HepG2 (cell line): Measurements from ENCODE around the gene WDR83. TPM values are rescaled to one million over a fixed set of nuclear protein-coding genes. Genes with fewer than 3 reads are reported as not detected.

Source experiments
- EZH2 ChIP-seq: conservative IDR thresholded peaks from 2 replicates; pipeline ENCODE4 v1.6.1; 2012; ENCODE audit warnings: mild to moderate bottlenecking, low read depth, low read length, moderate library complexity
- HDAC1 ChIP-seq: sonication (generic); formaldehyde crosslinking; IDR thresholded peaks from 2 replicates; pipeline ENCODE4 v1.5.1; 2020; ENCODE audit warnings: mild to moderate bottlenecking, missing genetic modification reagents
- HIC2 ChIP-seq: sonication (generic); formaldehyde crosslinking; IDR thresholded peaks from 2 replicates; pipeline ENCODE4 v1.9.0; 2022; ENCODE audit warnings: low read depth, missing genetic modification reagents
- KMT2B ChIP-seq: IDR thresholded peaks from 2 replicates; pipeline ENCODE4 v1.6.1; 2016; ENCODE audit warnings: missing genetic modification reagents, missing compliant biosample characterization
- MIER3 ChIP-seq: IDR thresholded peaks from 2 replicates; pipeline ENCODE4 v1.6.1; 2016; ENCODE audit warnings: missing compliant biosample characterization, borderline replicate concordance
- MLXIP ChIP-seq: sonication (generic); formaldehyde crosslinking; IDR thresholded peaks from 2 replicates; pipeline ENCODE4 v1.9.0; 2021; ENCODE audit warnings: missing genetic modification reagents, borderline replicate concordance
- NFKB2 ChIP-seq: sonication (generic); formaldehyde crosslinking; IDR thresholded peaks from 2 replicates; pipeline ENCODE4 v1.4.0; 2020; ENCODE audit warnings: missing genetic modification reagents, borderline replicate concordance
- NR2F6 ChIP-seq, 2 experiments: IDR thresholded peaks; 2 replicates each; pipeline ENCODE4 v1.6.1; 2016; ENCODE audit warnings: antibody characterized with exemption in 1 of 2, mild to moderate bottlenecking in 1 of 2
- ZBTB14 ChIP-seq: sonication (generic); formaldehyde crosslinking; IDR thresholded peaks from 2 replicates; pipeline ENCODE4 v1.4.0; 2020; ENCODE audit warnings: missing genetic modification reagents
- ZMYM2 ChIP-seq: sonication (generic); formaldehyde crosslinking; IDR thresholded peaks from 2 replicates; pipeline ENCODE4 v1.8.0; 2022; ENCODE audit warnings: mild to moderate bottlenecking, missing genetic modification reagents
- ZNF430 ChIP-seq: sonication (generic); formaldehyde crosslinking; IDR thresholded peaks from 2 replicates; pipeline ENCODE4 v1.9.0; 2021; ENCODE audit warnings: mild to moderate bottlenecking, missing genetic modification reagents
- ZNF574 ChIP-seq: sonication (generic); formaldehyde crosslinking; IDR thresholded peaks from 2 replicates; pipeline ENCODE4 v1.4.0; 2020; ENCODE audit warnings: missing genetic modification reagents
- ZSCAN21 ChIP-seq: sonication (generic); formaldehyde crosslinking; IDR thresholded peaks from 2 replicates; pipeline ENCODE4 v1.8.0; 2022; ENCODE audit warnings: mild to moderate bottlenecking, missing genetic modification reagents, moderate library complexity, borderline replicate concordance
- polyA plus RNA-seq, 8 experiments: library from polyadenylated mRNA; depleted of rRNA in 3 of 8; stranded (reverse) in 7 of 8; unstranded in 1 of 8; fragments of >200 nt; fragmentation: Illumina TruSeq in 4 of 8; extraction: Trizol in 4 of 8; gene quantifications; 2 replicates each; pipeline versions ENCODE4 v1.2.1 to v1.2.3, GENCODE V29; 2011 to 2016; ENCODE audit warnings: low read depth in 4 of 8, missing spikeins in 1 of 8, mixed read lengths in 1 of 8; ENCODE audit not compliant: insufficient read depth in 1 of 8
- total RNA-seq, 5 experiments: library from RNA; depleted of rRNA; stranded (reverse); fragments of >200 nt; fragmentation: Illumina TruSeq; extraction: Trizol; gene quantifications; 2 replicates each; pipeline ENCODE4 v1.2.3, GENCODE V29; 2016; ENCODE audit warnings: low read depth in 1 of 5
- TF ChIP-seq, protein P1 (sequence below): IDR thresholded peaks from 2 replicates; pipeline ENCODE4 v1.6.1; 2016; ENCODE audit warnings: mild to moderate bottlenecking, missing biosample characterization, missing genetic modification reagents
- TF ChIP-seq, protein P2 (sequence below), 2 experiments: sonication (generic) in 1 of 2; formaldehyde crosslinking in 1 of 2; IDR thresholded peaks; 2 replicates each; pipeline versions ENCODE4 v1.4.0 to v1.6.1; 2018 to 2020; ENCODE audit warnings: missing genetic modification reagents in 2 of 2, borderline replicate concordance in 1 of 2, low read depth in 1 of 2, mild to moderate bottlenecking in 1 of 2, missing biosample characterization in 1 of 2

The WDR83 gene
- total and polyA plus RNA-seq, 2 of the 13 experiments (the other 11 are each of a cell fraction or from before 2014, with no cell fraction given) = 4.5 to 10.7 TPM

DNA sequence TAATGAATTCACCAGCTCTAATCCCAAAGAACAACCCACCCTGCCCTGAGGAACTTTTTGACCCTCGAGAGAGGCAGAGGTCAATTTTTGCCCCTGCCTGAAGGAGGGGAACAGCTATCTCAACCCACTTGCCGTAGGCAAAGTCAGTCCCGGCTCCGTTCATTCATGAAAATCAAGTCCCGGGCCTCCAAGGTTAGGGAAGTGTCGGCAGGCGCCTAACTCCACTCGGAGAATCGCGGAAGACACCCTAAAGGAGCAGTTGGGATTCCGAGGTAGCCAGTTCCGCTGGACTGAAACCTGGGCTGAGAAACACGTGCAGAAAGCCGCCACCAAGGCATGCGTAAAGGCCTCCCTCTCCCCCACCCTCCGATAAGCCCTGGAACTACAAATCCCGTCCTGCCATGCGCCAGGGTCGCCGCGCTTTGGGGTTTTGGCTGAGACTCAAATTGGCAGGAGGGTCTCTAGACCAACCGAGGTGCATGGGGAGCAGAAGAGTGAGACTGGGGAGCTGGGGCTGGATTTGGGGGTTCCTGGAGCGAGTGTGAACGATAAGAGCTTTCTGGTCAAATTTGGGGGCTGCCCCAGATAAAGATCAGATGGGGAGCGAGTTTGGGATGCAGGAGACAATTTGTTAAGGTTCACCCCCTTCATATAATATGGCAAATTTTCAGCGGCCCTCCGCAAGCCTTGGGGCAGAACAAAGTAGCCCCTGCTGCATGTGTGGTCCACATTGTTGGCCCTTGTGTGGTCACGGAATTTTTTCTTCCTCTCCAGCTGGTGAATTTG is 57.2 kb downstream of the WDR83 start, which contains the start of gene TNPO2 (continued):
- TF ChIP-seq, protein P1, sequence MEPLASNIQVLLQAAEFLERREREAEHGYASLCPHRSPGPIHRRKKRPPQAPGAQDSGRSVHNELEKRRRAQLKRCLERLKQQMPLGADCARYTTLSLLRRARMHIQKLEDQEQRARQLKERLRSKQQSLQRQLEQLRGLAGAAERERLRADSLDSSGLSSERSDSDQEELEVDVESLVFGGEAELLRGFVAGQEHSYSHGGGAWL (CRISPR knock-in tag) = peak; percentile 62; the same call in 1 of the 2 replicates
- TF ChIP-seq NFKB2 (CRISPR knock-in tag) (peak; percentile 21; the same call in 1 of the 2 replicates), HDAC1 (peak; percentile 71; the same call in 1 of the 2 replicates), ZSCAN21 (CRISPR knock-in tag) (0 out of 2 replicates have a peak, but pooled peaks have one; percentile 25), HIC2 (CRISPR knock-in tag) (no peak), ZNF430 (CRISPR knock-in tag) (peak; percentile 62; the same call in 1 of the 2 replicates), MLXIP (CRISPR knock-in tag) (0 out of 2 replicates have a peak, but pooled peaks have one; percentile 11), ZNF574 (CRISPR knock-in tag) (peak; percentile 98), ZBTB14 (CRISPR knock-in tag) (0 out of 2 replicates have a peak, but pooled peaks have one; percentile 14), ZMYM2 (CRISPR knock-in tag) (0 out of 2 replicates have a peak, but pooled peaks have one; percentile 30), MIER3 (peak; percentile 36; the same call in 1 of the 2 replicates), EZH2 (no peak), KMT2B (CRISPR knock-in tag) (peak; percentile 71), NR2F6 (IDR thresholded peaks at IDR 0.05) (no peak), NR2F6 (CRISPR knock-in tag; IDR thresholded peaks at IDR 0.05) (peak; percentile 35; the same call in 1 of the 2 replicates)
- TF ChIP-seq, protein P2, sequence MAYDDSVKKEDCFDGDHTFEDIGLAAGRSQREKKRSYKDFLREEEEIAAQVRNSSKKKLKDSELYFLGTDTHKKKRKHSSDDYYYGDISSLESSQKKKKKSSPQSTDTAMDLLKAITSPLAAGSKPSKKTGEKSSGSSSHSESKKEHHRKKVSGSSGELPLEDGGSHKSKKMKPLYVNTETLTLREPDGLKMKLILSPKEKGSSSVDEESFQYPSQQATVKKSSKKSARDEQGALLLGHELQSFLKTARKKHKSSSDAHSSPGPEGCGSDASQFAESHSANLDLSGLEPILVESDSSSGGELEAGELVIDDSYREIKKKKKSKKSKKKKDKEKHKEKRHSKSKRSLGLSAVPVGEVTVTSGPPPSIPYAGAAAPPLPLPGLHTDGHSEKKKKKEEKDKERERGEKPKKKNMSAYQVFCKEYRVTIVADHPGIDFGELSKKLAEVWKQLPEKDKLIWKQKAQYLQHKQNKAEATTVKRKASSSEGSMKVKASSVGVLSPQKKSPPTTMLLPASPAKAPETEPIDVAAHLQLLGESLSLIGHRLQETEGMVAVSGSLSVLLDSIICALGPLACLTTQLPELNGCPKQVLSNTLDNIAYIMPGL (CRISPR knock-in tag; IDR thresholded peaks at IDR 0.05; ENCODE audit: borderline replicate concordance in 1 of 2, low read depth in 1 of 2) = peak; percentile 35 to 61; a peak in 2 of 4 replicates
